Activated naive CD4-positive, alpha-beta T cell treated with anti-CD3 and anti-CD28 coated beads for 36 hours (primary cell): ENCODE measurements around the gene SCAMP4. TPM values are rescaled to one million over a fixed set of nuclear protein-coding genes. Genes with fewer than 3 reads are reported as not detected.

ENCODE experiments used
- total RNA-seq, 2 experiments: library from RNA; stranded (reverse); gene quantifications; one replicate each; pipeline ENCODE4 v1.2.3, GENCODE V29; 2021

Gene SCAMP4
- total RNA-seq, 2 experiments from 2014 or later: 12.1 to 14.5 TPM

Other genes starting within 250 kb of the SCAMP4 start
- gene ONECUT3, start 151.9 kb upstream of the SCAMP4 start, total RNA-seq: not detected
- 1 to 10 TPM; 6.1 to 8.4 TPM for gene ATP8B3, start 93.1 kb upstream of the SCAMP4 start, total RNA-seq
- gene REXO1, start 56.9 kb upstream of the SCAMP4 start, total RNA-seq: 10 to 100 TPM; 39.8 to 47.6 TPM
- 10 to 100 TPM; 13.5 to 15.0 TPM for gene KLF16, start 41.8 kb upstream of the SCAMP4 start, total RNA-seq
- 10 to 100 TPM; 79.3 to 79.9 TPM for gene ABHD17A, start 19.9 kb upstream of the SCAMP4 start, total RNA-seq
- gene ADAT3, start within 50 bp of the SCAMP4 start, total RNA-seq: 1 to 10 TPM; 3.0 to 3.4 TPM
- 10 to 100 TPM; 50.6 to 51.0 TPM for gene CSNK1G2, start 35.8 kb downstream of the SCAMP4 start, total RNA-seq
- gene BTBD2, start 110.3 kb downstream of the SCAMP4 start, total RNA-seq: 10 to 100 TPM; 37.0 to 49.0 TPM
- 100 to 1,000 TPM; 155 to 157 TPM for gene MKNK2, start 145.8 kb downstream of the SCAMP4 start, total RNA-seq
- 10 to 100 TPM; 43.7 to 44.1 TPM for gene MOB3A, start 190.9 kb downstream of the SCAMP4 start, total RNA-seq
- 10 to 100 TPM; 13.1 to 14.2 TPM for gene IZUMO4, start 191.5 kb downstream of the SCAMP4 start, total RNA-seq
- 10 to 100 TPM; 60.5 to 64.2 TPM for gene AP3D1, start 246.2 kb downstream of the SCAMP4 start, total RNA-seq